WTC11 (cell line): Measurements from ENCODE around the gene AFF3. TPM values are rescaled to one million over a fixed set of nuclear protein-coding genes. Genes with fewer than 3 reads are reported as not detected.

ENCODE experiments used
- ATAC-seq: fragments of 200-7000 bp; cut with Tn5 transposase; 2 replicates; pipeline ENCODE4 v1.10.0; 2021; ENCODE audit warnings: mild to moderate bottlenecking, moderate library complexity
- CTCF ChIA-PET: fragments of 300-600 bp; sonication (Branson Sonifier 250); formaldehyde crosslinking; loops from one replicate; lab custom pipeline; 2021; ENCODE audit warnings: antibody characterized with exemption; lab: Charles Lee
- POLR2A ChIA-PET: fragments of 350-600 bp; sonication (Branson Sonifier 250); formaldehyde crosslinking; loops from one replicate; lab custom pipeline; 2021; ENCODE audit warnings: antibody characterized with exemption; lab: Charles Lee
- DNase-seq: peaks from one replicate; pipeline ENCODE4 v3.0.0; 2021; ENCODE audit warnings: low spot score
- H3K27ac Mint-ChIP-seq: 2 replicates; pipeline ENCODE4 v1.8.0; 2021; ENCODE audit warnings: mixed read lengths
- H3K27me3 Mint-ChIP-seq: 2 replicates; pipeline ENCODE4 v1.8.0; 2021; ENCODE audit warnings: low read depth, mild to moderate bottlenecking, moderate library complexity, mixed read lengths
- H3K36me3 Mint-ChIP-seq: 2 replicates; pipeline ENCODE4 v1.8.0; 2021; ENCODE audit warnings: mixed read lengths
- H3K4me1 Mint-ChIP-seq: 2 replicates; pipeline ENCODE4 v1.8.0; 2022; ENCODE audit warnings: mixed read lengths
- H3K4me3 Mint-ChIP-seq: 2 replicates; pipeline ENCODE4 v1.8.0; 2021; ENCODE audit warnings: mild to moderate bottlenecking, moderate library complexity, mixed read lengths
- H3K9me3 Mint-ChIP-seq: 2 replicates; pipeline ENCODE4 v1.8.0; 2021; ENCODE audit warnings: mixed read lengths
- FOXP1 ChIP-seq: sonication (generic); formaldehyde crosslinking; IDR thresholded peaks from 2 replicates; pipeline ENCODE4 v1.8.0; 2022; ENCODE audit warnings: missing genetic modification reagents, mild to moderate bottlenecking, moderate library complexity, borderline replicate concordance
- NFYB ChIP-seq: sonication (generic); formaldehyde crosslinking; conservative IDR thresholded peaks from 2 replicates; pipeline ENCODE4 v1.8.0; 2022; ENCODE audit warnings: low read depth, missing genetic modification reagents
- ZNF121 ChIP-seq: sonication (generic); formaldehyde crosslinking; IDR thresholded peaks from 2 replicates; pipeline ENCODE4 v1.8.0; 2023; ENCODE audit warnings: missing genetic modification reagents
- ZNF138 ChIP-seq: sonication (generic); formaldehyde crosslinking; conservative IDR thresholded peaks from 2 replicates; pipeline ENCODE4 v1.8.1; 2022; ENCODE audit warnings: mild to moderate bottlenecking, moderate library complexity, missing genetic modification reagents
- ZNF317 ChIP-seq: sonication (generic); formaldehyde crosslinking; IDR thresholded peaks from 2 replicates; pipeline ENCODE4 v1.8.1; 2023; ENCODE audit warnings: low read depth, mild to moderate bottlenecking, moderate library complexity, missing genetic modification reagents, borderline replicate concordance
- ZNF416 ChIP-seq: fragments of 250-450 bp; sonication (Bioruptor Pico); IDR thresholded peaks from 2 replicates; pipeline ENCODE4 v1.9.0; 2021; ENCODE audit warnings: mild to moderate bottlenecking, inconsistent platforms
- total RNA-seq: library from RNA; stranded (reverse); gene quantifications from 3 replicates; pipeline ENCODE4 v1.2.3, GENCODE V29; 2021
- TF ChIP-seq, protein P1 (sequence below): sonication (generic); formaldehyde crosslinking; IDR thresholded peaks from 2 replicates; pipeline ENCODE4 v1.8.0; 2022; ENCODE audit warnings: missing genetic modification reagents
- TF ChIP-seq, protein P2 (sequence below): sonication (generic); formaldehyde crosslinking; IDR thresholded peaks from 2 replicates; pipeline ENCODE4 v1.8.1; 2023; ENCODE audit warnings: mild to moderate bottlenecking, missing genetic modification reagents
- TF ChIP-seq, protein P3 (sequence below): fragments of 250-450 bp; sonication (Bioruptor Pico); conservative IDR thresholded peaks from 2 replicates; pipeline ENCODE4 v1.9.0; 2021; ENCODE audit warnings: mild to moderate bottlenecking
- TF ChIP-seq, protein P4 (sequence below): fragments of 250-450 bp; sonication (Bioruptor Pico); IDR thresholded peaks from 2 replicates; pipeline ENCODE4 v1.8.0; 2021; ENCODE audit warnings: mild to moderate bottlenecking
- TF ChIP-seq, protein P5 (sequence below): fragments of 250-450 bp; sonication (Bioruptor Pico); IDR thresholded peaks from 2 replicates; pipeline ENCODE4 v1.9.0; 2021; ENCODE audit warnings: mild to moderate bottlenecking, borderline replicate concordance
- TF ChIP-seq, protein P6 (sequence below): sonication (generic); formaldehyde crosslinking; IDR thresholded peaks from 2 replicates; pipeline ENCODE4 v1.8.1; 2023; ENCODE audit warnings: mild to moderate bottlenecking, missing genetic modification reagents, moderate library complexity
- TF ChIP-seq, protein P7 (sequence below): sonication (generic); formaldehyde crosslinking; IDR thresholded peaks from 2 replicates; pipeline ENCODE4 v1.8.1; 2022; ENCODE audit warnings: low read depth, mild to moderate bottlenecking, moderate library complexity, missing genetic modification reagents, borderline replicate concordance
- TF ChIP-seq, protein P8 (sequence below): sonication (generic); formaldehyde crosslinking; conservative IDR thresholded peaks from 2 replicates; pipeline ENCODE4 v1.8.1; 2023; ENCODE audit warnings: mild to moderate bottlenecking, low read depth, missing genetic modification reagents, moderate library complexity
- TF ChIP-seq, protein P9 (sequence below): sonication (generic); formaldehyde crosslinking; IDR thresholded peaks from 2 replicates; pipeline ENCODE4 v1.8.1; 2022; ENCODE audit warnings: mild to moderate bottlenecking, moderate library complexity, missing genetic modification reagents

Gene AFF3
- total RNA-seq, 1 experiment from 2014 or later, result 1.2 TPM

DNA sequence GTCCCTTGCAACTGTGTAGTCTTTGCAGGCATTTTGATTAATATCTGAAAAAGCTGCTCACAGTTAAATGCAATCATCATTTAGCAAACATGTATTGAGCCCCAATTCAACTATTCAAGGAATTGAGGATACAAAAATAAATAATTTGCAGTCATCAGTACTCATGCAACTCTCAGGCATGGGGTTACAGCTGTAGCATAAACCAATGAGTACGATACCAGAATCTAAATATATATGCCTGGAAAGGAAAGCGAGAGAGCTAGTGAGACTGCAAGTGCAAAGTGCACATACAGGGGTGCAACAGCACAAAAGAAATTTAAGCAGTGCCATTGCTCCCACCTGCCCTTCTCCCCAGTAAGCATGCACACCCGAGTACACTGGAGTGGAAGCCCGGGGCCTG, 216.4 kb downstream of the AFF3 start (continued):
- TF ChIP-seq, protein P1, sequence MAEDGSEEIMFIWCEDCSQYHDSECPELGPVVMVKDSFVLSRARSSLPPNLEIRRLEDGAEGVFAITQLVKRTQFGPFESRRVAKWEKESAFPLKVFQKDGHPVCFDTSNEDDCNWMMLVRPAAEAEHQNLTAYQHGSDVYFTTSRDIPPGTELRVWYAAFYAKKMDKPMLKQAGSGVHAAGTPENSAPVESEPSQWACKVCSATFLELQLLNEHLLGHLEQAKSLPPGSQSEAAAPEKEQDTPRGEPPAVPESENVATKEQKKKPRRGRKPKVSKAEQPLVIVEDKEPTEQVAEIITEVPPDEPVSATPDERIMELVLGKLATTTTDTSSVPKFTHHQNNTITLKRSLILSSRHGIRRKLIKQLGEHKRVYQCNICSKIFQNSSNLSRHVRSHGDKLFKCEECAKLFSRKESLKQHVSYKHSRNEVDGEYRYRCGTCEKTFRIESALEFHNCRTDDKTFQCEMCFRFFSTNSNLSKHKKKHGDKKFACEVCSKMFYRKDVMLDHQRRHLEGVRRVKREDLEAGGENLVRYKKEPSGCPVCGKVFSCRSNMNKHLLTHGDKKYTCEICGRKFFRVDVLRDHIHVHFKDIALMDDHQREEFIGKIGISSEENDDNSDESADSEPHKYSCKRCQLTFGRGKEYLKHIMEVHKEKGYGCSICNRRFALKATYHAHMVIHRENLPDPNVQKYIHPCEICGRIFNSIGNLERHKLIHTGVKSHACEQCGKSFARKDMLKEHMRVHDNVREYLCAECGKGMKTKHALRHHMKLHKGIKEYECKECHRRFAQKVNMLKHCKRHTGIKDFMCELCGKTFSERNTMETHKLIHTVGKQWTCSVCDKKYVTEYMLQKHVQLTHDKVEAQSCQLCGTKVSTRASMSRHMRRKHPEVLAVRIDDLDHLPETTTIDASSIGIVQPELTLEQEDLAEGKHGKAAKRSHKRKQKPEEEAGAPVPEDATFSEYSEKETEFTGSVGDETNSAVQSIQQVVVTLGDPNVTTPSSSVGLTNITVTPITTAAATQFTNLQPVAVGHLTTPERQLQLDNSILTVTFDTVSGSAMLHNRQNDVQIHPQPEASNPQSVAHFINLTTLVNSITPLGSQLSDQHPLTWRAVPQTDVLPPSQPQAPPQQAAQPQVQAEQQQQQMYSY (CRISPR knock-in tag), result no peak
- TF ChIP-seq FOXP1 (CRISPR knock-in tag) (no peak), ZNF138 (no peak), ZNF121 (CRISPR knock-in tag) (no peak), ZNF416 (CRISPR knock-in tag) (no peak), NFYB (no peak)
- TF ChIP-seq, protein P2, sequence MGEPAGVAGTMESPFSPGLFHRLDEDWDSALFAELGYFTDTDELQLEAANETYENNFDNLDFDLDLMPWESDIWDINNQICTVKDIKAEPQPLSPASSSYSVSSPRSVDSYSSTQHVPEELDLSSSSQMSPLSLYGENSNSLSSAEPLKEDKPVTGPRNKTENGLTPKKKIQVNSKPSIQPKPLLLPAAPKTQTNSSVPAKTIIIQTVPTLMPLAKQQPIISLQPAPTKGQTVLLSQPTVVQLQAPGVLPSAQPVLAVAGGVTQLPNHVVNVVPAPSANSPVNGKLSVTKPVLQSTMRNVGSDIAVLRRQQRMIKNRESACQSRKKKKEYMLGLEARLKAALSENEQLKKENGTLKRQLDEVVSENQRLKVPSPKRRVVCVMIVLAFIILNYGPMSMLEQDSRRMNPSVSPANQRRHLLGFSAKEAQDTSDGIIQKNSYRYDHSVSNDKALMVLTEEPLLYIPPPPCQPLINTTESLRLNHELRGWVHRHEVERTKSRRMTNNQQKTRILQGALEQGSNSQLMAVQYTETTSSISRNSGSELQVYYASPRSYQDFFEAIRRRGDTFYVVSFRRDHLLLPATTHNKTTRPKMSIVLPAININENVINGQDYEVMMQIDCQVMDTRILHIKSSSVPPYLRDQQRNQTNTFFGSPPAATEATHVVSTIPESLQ (CRISPR knock-in tag), result no peak
- TF ChIP-seq, protein P3, sequence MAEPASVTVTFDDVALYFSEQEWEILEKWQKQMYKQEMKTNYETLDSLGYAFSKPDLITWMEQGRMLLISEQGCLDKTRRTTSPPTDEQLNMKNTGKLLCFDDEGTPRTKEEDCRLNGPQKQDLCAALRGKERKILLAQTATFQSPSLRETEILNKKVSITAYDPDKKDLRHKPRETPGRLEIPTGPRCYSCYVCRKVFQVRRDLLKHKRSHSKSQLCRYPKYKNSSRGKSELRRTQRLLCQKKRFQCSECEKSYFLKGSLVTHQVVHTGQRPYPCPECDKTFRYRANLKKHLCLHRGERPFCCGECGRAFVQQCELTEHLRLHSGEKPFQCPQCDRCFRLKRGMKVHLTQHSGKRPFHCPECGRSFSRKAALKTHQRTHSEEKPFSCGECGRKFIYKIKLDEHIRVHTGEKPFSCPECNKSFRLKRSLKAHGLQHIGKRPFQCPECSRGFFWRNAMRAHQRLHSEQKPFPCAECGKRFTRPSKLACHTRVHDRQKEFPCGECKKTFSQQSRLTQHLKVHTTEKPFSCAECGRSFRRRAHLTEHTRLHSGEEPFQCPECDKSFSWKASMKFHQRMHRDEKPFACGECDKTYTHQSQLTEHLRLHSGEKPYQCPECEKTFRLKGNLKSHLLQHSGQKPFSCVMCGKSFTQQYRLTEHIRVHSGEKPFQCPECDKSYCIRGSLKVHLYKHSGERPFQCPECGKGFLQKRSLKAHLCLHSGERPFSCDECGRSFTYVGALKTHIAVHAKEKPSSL (CRISPR knock-in tag), result no peak
- TF ChIP-seq, protein P4, sequence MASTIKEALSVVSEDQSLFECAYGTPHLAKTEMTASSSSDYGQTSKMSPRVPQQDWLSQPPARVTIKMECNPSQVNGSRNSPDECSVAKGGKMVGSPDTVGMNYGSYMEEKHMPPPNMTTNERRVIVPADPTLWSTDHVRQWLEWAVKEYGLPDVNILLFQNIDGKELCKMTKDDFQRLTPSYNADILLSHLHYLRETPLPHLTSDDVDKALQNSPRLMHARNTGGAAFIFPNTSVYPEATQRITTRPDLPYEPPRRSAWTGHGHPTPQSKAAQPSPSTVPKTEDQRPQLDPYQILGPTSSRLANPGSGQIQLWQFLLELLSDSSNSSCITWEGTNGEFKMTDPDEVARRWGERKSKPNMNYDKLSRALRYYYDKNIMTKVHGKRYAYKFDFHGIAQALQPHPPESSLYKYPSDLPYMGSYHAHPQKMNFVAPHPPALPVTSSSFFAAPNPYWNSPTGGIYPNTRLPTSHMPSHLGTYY (CRISPR knock-in tag), result no peak
- TF ChIP-seq, protein P5, sequence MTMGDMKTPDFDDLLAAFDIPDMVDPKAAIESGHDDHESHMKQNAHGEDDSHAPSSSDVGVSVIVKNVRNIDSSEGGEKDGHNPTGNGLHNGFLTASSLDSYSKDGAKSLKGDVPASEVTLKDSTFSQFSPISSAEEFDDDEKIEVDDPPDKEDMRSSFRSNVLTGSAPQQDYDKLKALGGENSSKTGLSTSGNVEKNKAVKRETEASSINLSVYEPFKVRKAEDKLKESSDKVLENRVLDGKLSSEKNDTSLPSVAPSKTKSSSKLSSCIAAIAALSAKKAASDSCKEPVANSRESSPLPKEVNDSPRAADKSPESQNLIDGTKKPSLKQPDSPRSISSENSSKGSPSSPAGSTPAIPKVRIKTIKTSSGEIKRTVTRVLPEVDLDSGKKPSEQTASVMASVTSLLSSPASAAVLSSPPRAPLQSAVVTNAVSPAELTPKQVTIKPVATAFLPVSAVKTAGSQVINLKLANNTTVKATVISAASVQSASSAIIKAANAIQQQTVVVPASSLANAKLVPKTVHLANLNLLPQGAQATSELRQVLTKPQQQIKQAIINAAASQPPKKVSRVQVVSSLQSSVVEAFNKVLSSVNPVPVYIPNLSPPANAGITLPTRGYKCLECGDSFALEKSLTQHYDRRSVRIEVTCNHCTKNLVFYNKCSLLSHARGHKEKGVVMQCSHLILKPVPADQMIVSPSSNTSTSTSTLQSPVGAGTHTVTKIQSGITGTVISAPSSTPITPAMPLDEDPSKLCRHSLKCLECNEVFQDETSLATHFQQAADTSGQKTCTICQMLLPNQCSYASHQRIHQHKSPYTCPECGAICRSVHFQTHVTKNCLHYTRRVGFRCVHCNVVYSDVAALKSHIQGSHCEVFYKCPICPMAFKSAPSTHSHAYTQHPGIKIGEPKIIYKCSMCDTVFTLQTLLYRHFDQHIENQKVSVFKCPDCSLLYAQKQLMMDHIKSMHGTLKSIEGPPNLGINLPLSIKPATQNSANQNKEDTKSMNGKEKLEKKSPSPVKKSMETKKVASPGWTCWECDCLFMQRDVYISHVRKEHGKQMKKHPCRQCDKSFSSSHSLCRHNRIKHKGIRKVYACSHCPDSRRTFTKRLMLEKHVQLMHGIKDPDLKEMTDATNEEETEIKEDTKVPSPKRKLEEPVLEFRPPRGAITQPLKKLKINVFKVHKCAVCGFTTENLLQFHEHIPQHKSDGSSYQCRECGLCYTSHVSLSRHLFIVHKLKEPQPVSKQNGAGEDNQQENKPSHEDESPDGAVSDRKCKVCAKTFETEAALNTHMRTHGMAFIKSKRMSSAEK (CRISPR knock-in tag), result no peak
- TF ChIP-seq, protein P6, sequence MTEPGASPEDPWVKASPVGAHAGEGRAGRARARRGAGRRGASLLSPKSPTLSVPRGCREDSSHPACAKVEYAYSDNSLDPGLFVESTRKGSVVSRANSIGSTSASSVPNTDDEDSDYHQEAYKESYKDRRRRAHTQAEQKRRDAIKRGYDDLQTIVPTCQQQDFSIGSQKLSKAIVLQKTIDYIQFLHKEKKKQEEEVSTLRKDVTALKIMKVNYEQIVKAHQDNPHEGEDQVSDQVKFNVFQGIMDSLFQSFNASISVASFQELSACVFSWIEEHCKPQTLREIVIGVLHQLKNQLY, result no peak

DNA sequence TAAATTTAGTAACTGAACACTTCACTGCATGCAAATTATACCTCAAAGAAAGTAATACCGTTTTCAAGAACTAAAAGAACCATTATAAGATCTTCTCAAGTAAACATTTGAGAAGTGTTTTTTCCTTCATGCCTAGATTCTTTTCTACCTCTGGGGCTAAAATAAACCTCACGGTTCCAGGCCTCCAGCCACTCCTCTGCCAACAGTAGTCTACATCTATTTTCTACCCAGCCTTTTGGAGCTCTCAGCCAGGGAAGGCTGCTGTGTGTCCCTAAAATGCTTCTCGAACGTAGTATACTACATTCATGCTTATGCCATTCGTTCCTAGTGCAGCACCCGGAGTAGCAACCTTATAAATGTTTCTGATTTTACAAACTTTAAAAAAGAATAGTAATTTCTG, 219.7 kb downstream of the AFF3 start:
- ChIA-PET POLR2A (no interaction called here), CTCF (no interaction called here)
- Mint-ChIP-seq H3K4me1 (peaks cover 8% of the 10 kb centered on the region), H3K27me3 (peaks cover 4% of the 10 kb centered on the region; the same call in 1 of the 2 replicates), H3K27ac (no peak overlapping the region), H3K9me3 (peaks cover 29% of the 10 kb centered on the region), H3K36me3 (no peaks in the 10 kb centered on the region; the same call in 1 of the 2 replicates), H3K4me3 (no peak overlapping the region)
- DNase-seq (no peak), ATAC-seq (no peak)
- no peak for TF ChIP-seq ZNF317
- TF ChIP-seq ZNF138, result no peak
- TF ChIP-seq, protein P7, sequence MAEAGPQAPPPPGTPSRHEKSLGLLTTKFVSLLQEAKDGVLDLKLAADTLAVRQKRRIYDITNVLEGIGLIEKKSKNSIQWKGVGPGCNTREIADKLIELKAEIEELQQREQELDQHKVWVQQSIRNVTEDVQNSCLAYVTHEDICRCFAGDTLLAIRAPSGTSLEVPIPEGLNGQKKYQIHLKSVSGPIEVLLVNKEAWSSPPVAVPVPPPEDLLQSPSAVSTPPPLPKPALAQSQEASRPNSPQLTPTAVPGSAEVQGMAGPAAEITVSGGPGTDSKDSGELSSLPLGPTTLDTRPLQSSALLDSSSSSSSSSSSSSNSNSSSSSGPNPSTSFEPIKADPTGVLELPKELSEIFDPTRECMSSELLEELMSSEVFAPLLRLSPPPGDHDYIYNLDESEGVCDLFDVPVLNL, result no peak
- TF ChIP-seq, protein P8, sequence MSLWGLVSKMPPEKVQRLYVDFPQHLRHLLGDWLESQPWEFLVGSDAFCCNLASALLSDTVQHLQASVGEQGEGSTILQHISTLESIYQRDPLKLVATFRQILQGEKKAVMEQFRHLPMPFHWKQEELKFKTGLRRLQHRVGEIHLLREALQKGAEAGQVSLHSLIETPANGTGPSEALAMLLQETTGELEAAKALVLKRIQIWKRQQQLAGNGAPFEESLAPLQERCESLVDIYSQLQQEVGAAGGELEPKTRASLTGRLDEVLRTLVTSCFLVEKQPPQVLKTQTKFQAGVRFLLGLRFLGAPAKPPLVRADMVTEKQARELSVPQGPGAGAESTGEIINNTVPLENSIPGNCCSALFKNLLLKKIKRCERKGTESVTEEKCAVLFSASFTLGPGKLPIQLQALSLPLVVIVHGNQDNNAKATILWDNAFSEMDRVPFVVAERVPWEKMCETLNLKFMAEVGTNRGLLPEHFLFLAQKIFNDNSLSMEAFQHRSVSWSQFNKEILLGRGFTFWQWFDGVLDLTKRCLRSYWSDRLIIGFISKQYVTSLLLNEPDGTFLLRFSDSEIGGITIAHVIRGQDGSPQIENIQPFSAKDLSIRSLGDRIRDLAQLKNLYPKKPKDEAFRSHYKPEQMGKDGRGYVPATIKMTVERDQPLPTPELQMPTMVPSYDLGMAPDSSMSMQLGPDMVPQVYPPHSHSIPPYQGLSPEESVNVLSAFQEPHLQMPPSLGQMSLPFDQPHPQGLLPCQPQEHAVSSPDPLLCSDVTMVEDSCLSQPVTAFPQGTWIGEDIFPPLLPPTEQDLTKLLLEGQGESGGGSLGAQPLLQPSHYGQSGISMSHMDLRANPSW (CRISPR knock-in tag), result no peak
- TF ChIP-seq, protein P9, sequence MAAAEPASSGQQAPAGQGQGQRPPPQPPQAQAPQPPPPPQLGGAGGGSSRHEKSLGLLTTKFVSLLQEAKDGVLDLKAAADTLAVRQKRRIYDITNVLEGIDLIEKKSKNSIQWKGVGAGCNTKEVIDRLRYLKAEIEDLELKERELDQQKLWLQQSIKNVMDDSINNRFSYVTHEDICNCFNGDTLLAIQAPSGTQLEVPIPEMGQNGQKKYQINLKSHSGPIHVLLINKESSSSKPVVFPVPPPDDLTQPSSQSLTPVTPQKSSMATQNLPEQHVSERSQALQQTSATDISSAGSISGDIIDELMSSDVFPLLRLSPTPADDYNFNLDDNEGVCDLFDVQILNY, result no peak
